WTC11 (cell line): Measurements from ENCODE around the gene RAD17.

Experiments
- MXD4 ChIP-seq: fragments of 250-450 bp; sonication (Bioruptor Pico); IDR thresholded peaks from 2 replicates; pipeline ENCODE4 v1.8.0; 2021; ENCODE audit warnings: mild to moderate bottlenecking, moderate library complexity, borderline replicate concordance
- NR2C2 ChIP-seq: sonication (generic); formaldehyde crosslinking; IDR thresholded peaks from 2 replicates; pipeline ENCODE4 v1.8.0; 2022; ENCODE audit warnings: mild to moderate bottlenecking, missing genetic modification reagents
- SP1 ChIP-seq: sonication (generic); formaldehyde crosslinking; conservative IDR thresholded peaks from 2 replicates; pipeline ENCODE4 v1.8.1; 2022; ENCODE audit warnings: missing genetic modification reagents
- TP53 ChIP-seq: sonication (generic); formaldehyde crosslinking; IDR thresholded peaks from 2 replicates; pipeline ENCODE4 v1.8.1; 2023; ENCODE audit warnings: mild to moderate bottlenecking, missing genetic modification reagents
- TF ChIP-seq, protein P1 (sequence below): sonication (generic); formaldehyde crosslinking; IDR thresholded peaks from 2 replicates; pipeline ENCODE4 v1.8.1; 2023; ENCODE audit warnings: mild to moderate bottlenecking, missing genetic modification reagents, borderline replicate concordance
- TF ChIP-seq, protein P2 (sequence below): fragments of 200-600 bp; IDR thresholded peaks from 2 replicates; pipeline ENCODE4 v1.8.0; 2022; ENCODE audit warnings: antibody characterized with exemption
- TF ChIP-seq, protein P3 (sequence below): sonication (generic); formaldehyde crosslinking; IDR thresholded peaks from 2 replicates; pipeline ENCODE4 v1.8.0; 2022; ENCODE audit warnings: mild to moderate bottlenecking, missing genetic modification reagents
- TF ChIP-seq, protein P4 (sequence below): sonication (generic); formaldehyde crosslinking; IDR thresholded peaks from 2 replicates; pipeline ENCODE4 v1.8.1; 2023; ENCODE audit warnings: mild to moderate bottlenecking, missing genetic modification reagents, moderate library complexity
- TF ChIP-seq, protein P5 (sequence below): sonication (generic); formaldehyde crosslinking; IDR thresholded peaks from 2 replicates; pipeline ENCODE4 v1.8.1; 2022; ENCODE audit warnings: mild to moderate bottlenecking, missing genetic modification reagents, moderate library complexity, borderline replicate concordance

DNA sequence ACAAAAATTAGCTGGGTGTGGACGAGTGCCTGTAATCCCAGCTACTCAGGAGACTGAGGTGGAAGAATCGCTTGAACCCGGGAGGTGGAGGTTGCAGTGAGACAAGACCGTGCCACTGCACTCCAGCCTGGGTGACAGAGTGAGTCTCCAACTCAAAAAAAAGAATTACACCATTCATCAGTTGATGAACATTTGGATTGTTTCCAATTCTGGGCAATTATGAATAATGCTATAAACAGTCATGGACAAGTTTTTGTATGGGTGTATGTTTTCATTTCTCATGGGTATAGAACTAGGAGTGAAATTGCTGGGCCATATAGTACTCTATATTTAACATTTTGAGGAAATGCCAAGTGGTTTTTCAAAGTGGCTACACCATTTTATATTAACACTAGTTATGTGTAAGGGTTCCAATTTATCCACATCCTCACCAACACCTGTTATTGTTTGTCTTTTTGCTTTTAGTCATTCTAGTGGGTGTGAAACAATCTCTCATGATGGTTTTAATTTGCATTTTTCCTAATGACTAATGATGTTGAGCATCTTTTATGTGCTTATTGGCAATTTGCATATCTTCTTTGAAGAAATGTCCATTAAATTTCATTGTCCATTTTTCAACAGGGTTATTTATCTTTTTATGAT is 28.0 kb upstream of the RAD17 start:
- TF ChIP-seq, protein P1, sequence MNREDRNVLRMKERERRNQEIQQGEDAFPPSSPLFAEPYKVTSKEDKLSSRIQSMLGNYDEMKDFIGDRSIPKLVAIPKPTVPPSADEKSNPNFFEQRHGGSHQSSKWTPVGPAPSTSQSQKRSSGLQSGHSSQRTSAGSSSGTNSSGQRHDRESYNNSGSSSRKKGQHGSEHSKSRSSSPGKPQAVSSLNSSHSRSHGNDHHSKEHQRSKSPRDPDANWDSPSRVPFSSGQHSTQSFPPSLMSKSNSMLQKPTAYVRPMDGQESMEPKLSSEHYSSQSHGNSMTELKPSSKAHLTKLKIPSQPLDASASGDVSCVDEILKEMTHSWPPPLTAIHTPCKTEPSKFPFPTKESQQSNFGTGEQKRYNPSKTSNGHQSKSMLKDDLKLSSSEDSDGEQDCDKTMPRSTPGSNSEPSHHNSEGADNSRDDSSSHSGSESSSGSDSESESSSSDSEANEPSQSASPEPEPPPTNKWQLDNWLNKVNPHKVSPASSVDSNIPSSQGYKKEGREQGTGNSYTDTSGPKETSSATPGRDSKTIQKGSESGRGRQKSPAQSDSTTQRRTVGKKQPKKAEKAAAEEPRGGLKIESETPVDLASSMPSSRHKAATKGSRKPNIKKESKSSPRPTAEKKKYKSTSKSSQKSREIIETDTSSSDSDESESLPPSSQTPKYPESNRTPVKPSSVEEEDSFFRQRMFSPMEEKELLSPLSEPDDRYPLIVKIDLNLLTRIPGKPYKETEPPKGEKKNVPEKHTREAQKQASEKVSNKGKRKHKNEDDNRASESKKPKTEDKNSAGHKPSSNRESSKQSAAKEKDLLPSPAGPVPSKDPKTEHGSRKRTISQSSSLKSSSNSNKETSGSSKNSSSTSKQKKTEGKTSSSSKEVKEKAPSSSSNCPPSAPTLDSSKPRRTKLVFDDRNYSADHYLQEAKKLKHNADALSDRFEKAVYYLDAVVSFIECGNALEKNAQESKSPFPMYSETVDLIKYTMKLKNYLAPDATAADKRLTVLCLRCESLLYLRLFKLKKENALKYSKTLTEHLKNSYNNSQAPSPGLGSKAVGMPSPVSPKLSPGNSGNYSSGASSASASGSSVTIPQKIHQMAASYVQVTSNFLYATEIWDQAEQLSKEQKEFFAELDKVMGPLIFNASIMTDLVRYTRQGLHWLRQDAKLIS (CRISPR knock-in tag), result no peak
- TF ChIP-seq, protein P2, sequence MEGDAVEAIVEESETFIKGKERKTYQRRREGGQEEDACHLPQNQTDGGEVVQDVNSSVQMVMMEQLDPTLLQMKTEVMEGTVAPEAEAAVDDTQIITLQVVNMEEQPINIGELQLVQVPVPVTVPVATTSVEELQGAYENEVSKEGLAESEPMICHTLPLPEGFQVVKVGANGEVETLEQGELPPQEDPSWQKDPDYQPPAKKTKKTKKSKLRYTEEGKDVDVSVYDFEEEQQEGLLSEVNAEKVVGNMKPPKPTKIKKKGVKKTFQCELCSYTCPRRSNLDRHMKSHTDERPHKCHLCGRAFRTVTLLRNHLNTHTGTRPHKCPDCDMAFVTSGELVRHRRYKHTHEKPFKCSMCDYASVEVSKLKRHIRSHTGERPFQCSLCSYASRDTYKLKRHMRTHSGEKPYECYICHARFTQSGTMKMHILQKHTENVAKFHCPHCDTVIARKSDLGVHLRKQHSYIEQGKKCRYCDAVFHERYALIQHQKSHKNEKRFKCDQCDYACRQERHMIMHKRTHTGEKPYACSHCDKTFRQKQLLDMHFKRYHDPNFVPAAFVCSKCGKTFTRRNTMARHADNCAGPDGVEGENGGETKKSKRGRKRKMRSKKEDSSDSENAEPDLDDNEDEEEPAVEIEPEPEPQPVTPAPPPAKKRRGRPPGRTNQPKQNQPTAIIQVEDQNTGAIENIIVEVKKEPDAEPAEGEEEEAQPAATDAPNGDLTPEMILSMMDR, result no peak
- TF ChIP-seq SP1 (CRISPR knock-in tag), result no peak
- TF ChIP-seq NR2C2 (CRISPR knock-in tag), result no peak
- TF ChIP-seq, protein P3, sequence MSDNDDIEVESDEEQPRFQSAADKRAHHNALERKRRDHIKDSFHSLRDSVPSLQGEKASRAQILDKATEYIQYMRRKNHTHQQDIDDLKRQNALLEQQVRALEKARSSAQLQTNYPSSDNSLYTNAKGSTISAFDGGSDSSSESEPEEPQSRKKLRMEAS (CRISPR knock-in tag), result no peak
- no peak for TF ChIP-seq MXD4 (CRISPR knock-in tag)
- no peak for TF ChIP-seq TP53 (CRISPR knock-in tag)
- TF ChIP-seq, protein P4, sequence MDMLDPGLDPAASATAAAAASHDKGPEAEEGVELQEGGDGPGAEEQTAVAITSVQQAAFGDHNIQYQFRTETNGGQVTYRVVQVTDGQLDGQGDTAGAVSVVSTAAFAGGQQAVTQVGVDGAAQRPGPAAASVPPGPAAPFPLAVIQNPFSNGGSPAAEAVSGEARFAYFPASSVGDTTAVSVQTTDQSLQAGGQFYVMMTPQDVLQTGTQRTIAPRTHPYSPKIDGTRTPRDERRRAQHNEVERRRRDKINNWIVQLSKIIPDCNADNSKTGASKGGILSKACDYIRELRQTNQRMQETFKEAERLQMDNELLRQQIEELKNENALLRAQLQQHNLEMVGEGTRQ (CRISPR knock-in tag), result no peak
- TF ChIP-seq, protein P5, sequence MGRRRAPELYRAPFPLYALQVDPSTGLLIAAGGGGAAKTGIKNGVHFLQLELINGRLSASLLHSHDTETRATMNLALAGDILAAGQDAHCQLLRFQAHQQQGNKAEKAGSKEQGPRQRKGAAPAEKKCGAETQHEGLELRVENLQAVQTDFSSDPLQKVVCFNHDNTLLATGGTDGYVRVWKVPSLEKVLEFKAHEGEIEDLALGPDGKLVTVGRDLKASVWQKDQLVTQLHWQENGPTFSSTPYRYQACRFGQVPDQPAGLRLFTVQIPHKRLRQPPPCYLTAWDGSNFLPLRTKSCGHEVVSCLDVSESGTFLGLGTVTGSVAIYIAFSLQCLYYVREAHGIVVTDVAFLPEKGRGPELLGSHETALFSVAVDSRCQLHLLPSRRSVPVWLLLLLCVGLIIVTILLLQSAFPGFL (CRISPR knock-in tag), result no peak
